KMS-11 (cell line): ENCODE measurements around the gene TNFAIP8L1.

Source experiments
- H2AFZ ChIP-seq: fragments of 200-600 bp; sonication (generic); 2 replicates; pipeline ENCODE4 v1.6.1; 2016; ENCODE audit warnings: antibody characterized with exemption, mixed run types, low read depth
- H3K27ac ChIP-seq: fragments of 200-600 bp; sonication (generic); 2 replicates; pipeline ENCODE4 v1.6.1; 2016; ENCODE audit warnings: mild to moderate bottlenecking, mixed run types
- H3K27me3 ChIP-seq: fragments of 200-600 bp; sonication (generic); 2 replicates; pipeline ENCODE4 v1.6.1; 2017; ENCODE audit warnings: mild to moderate bottlenecking, low read depth, mixed run types, moderate library complexity; ENCODE audit not compliant: insufficient read depth
- H3K36me3 ChIP-seq: fragments of 200-600 bp; sonication (generic); 2 replicates; pipeline ENCODE4 v1.6.1; 2017; ENCODE audit warnings: mild to moderate bottlenecking, mixed run types; ENCODE audit not compliant: insufficient read depth
- H3K4me1 ChIP-seq: fragments of 200-600 bp; sonication (generic); 2 replicates; pipeline ENCODE4 v1.6.1; 2016; ENCODE audit warnings: mild to moderate bottlenecking, low read depth, mixed run types; ENCODE audit not compliant: poor library complexity, severe bottlenecking
- H3K4me2 ChIP-seq: fragments of 200-600 bp; sonication (generic); 2 replicates; pipeline ENCODE4 v1.7.0; 2016; ENCODE audit warnings: mild to moderate bottlenecking, mixed run types
- H3K4me3 ChIP-seq: fragments of 200-600 bp; sonication (generic); IDR thresholded peaks from 2 replicates; pipeline ENCODE4 v1.6.1; 2017; ENCODE audit warnings: low read depth, low read length, mixed read lengths; ENCODE audit not compliant: insufficient read depth
- H3K79me2 ChIP-seq: fragments of 200-600 bp; sonication (generic); 2 replicates; pipeline ENCODE4 v1.6.1; 2016; ENCODE audit warnings: low read depth, mixed run types; ENCODE audit not compliant: insufficient read depth
- H3K9ac ChIP-seq: fragments of 200-600 bp; sonication (generic); 2 replicates; pipeline ENCODE4 v1.6.1; 2016; ENCODE audit warnings: mild to moderate bottlenecking, mixed run types
- H4K20me1 ChIP-seq: fragments of 200-600 bp; sonication (generic); 2 replicates; pipeline ENCODE4 v1.6.1; 2016; ENCODE audit warnings: mild to moderate bottlenecking, mixed run types; ENCODE audit not compliant: insufficient read depth
- CTCF ChIP-seq: fragments of 200-600 bp; sonication (generic); conservative IDR thresholded peaks from 2 replicates; pipeline ENCODE4 v1.6.1; 2017; ENCODE audit warnings: low read depth, mild to moderate bottlenecking, antibody characterized with exemption, low read length, moderate library complexity, mixed read lengths

TNFAIP8L1 gene

GRCh38 chr19:4636151-4636717, 3.1 kb upstream of the TNFAIP8L1 start:
- H3K9ac ChIP-seq = no peak overlapping the region
- H3K4me2 ChIP-seq = peak overlapping the region; percentile 48
- no peaks in the 10 kb centered on the region for H3K36me3 ChIP-seq
- H3K27ac ChIP-seq = no peak overlapping the region
- H3K79me2 ChIP-seq = no peaks in the 10 kb centered on the region
- no peaks in the 10 kb centered on the region for H3K27me3 ChIP-seq
- H4K20me1 ChIP-seq = no peaks in the 10 kb centered on the region
- peak; percentile 67 for TF ChIP-seq CTCF
- peak overlapping the region; percentile 57; the same call in 1 of the 2 replicates for H2AFZ ChIP-seq
- no peak overlapping the region for H3K4me3 ChIP-seq
- peaks cover 23% of the 10 kb centered on the region for H3K4me1 ChIP-seq

- peaks cover 23% of the 10 kb centered on the region for H3K4me1 ChIP-seq
- H3K9ac ChIP-seq = no peak overlapping the region
- no peak overlapping the region for H3K27ac ChIP-seq
- no peaks in the 10 kb centered on the region for H3K27me3 ChIP-seq
- H3K79me2 ChIP-seq = no peaks in the 10 kb centered on the region
- TF ChIP-seq CTCF = no peak
- H3K4me3 ChIP-seq = no peak overlapping the region
- no peaks in the 10 kb centered on the region for H4K20me1 ChIP-seq
- peak overlapping the region; percentile 48; the same call in 1 of the 2 replicates for H3K4me2 ChIP-seq
- H3K36me3 ChIP-seq = no peaks in the 10 kb centered on the region
- peak overlapping the region; percentile 57; the same call in 1 of the 2 replicates for H2AFZ ChIP-seq
Observed at GRCh38 chr19:4636761-4637160, 2.6 kb upstream of the TNFAIP8L1 start.

GRCh38 chr19:4638317-4638716, 999 bp upstream of the TNFAIP8L1 start:
- Histone ChIP-seq H4K20me1 (no peaks in the 10 kb centered on the region), H3K9ac (peak overlapping the region; percentile 41; the same call in 1 of the 2 replicates), H3K4me2 (peak overlapping the region; percentile 48; the same call in 1 of the 2 replicates), H3K36me3 (no peaks in the 10 kb centered on the region), H3K4me3 (no peak overlapping the region), H3K27ac (no peak overlapping the region), H3K4me1 (peaks cover 22% of the 10 kb centered on the region), H3K27me3 (no peaks in the 10 kb centered on the region), H3K79me2 (no peaks in the 10 kb centered on the region), H2AFZ (no peak overlapping the region)
- no peak for TF ChIP-seq CTCF

- Histone ChIP-seq H4K20me1 (no peaks in the 10 kb centered on the region), H3K4me1 (peaks cover 18% of the 10 kb centered on the region), H3K27ac (no peak overlapping the region), H3K79me2 (no peaks in the 10 kb centered on the region), H3K36me3 (no peaks in the 10 kb centered on the region), H3K27me3 (no peaks in the 10 kb centered on the region), H3K9ac (no peak overlapping the region), H2AFZ (peak overlapping the region; percentile 47; the same call in 1 of the 2 replicates), H3K4me2 (peak overlapping the region; percentile 73), H3K4me3 (no peak overlapping the region)
- no peak for TF ChIP-seq CTCF
Observed at GRCh38 chr19:4639531-4640246, 373 bp downstream of the TNFAIP8L1 start.
